HG03135 (cell line): Measurements from ENCODE around the gene KRTAP10-5.
"Not testable (repeated sequence)": the region's sequence is repeated elsewhere in the genome, so short reads cannot be mapped to it uniquely, and the experiment has no call there.

Experiments
- ATAC-seq: cut with Tn5 transposase; IDR thresholded peaks from one replicate; pipeline ENCODE4 v1.9.1; 2021; ENCODE audit warnings: mild to moderate bottlenecking, moderate library complexity; ENCODE audit not compliant: unreplicated experiment

KRTAP10-5 gene

DNA sequence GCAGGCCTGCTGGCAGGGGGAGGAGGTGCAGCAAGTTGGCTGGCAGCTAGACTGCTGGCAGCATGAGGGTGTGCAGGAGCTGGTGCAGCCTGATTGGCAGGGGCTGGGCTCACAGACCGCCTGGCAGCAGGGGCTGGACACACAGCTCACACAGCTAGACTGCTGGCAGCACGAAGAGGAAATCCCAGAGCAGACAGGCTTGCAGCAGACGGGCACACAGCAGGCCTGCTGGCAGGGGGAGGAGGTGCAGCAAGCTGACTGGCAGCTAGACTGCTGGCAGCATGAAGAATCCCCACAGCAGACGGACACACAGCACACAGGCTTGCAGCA, 11.4 kb upstream of the KRTAP10-5 start:
- ATAC-seq, result not testable (repeated sequence)

DNA sequence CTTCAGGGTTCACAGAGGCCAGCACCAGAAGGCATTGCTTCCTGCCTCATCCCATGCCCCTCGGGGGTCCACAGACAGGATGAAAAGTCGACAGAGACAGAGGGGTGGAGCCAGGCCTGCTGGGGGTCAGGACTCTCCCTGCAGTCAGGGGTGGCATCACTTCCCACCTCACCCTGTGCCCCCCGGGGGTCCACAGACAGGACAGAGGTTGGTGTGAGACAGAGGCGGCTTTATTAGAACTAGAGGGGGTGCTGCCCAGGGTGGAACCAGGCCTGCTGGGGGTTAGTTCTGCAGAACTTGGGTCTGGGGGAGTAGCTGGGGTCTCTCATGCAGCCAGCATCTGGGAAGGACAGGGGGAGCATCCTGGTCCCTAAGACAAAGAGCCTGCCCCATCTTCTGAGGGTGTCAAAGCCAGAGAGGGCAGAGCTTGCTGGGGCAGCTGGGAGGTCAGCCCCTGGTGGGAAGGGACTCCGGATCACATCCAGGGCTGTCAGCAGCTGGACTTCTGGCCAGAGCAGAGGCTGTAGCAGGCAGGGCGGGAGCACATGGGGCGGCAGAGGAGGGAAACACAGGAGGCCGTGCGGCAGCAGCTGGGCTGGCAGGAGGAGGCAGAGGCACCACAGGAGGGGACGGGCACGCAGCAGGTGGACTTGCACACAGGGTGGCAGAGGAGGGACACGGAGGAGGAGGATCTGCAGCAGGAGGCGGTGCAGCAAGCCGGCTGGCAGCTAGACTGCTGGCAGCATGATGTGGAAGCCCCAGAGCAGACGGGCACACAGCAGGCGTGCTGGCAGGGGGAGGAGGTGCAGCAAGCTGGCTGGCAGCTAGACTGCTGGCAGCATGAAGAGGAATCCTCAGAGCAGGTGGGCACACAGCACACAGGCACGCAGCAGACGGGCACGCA, 10.7 kb upstream of the KRTAP10-5 start:
- ATAC-seq, result not testable (repeated sequence)

DNA sequence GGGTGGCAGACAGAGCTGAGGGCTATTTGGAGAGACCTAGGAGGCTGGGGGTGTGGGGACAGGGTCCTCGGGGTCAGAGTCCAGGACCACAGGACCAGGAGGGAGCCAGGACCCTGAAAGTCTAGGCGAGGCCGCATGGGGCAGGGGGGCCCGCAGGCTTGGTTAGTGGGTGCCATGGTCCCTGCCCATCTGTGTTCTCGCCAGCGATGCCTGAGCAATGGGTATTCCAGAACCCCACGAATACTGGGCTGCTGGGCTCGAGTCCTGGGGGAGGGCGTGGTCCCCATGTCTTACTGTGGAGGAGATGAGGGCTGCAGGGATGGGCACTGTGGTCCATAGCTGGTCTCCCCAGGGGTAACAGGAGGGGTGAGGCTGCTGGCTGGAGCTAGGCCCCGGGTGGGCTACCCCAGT, 9.9 kb upstream of the KRTAP10-5 start:
- ATAC-seq, result no peak

DNA sequence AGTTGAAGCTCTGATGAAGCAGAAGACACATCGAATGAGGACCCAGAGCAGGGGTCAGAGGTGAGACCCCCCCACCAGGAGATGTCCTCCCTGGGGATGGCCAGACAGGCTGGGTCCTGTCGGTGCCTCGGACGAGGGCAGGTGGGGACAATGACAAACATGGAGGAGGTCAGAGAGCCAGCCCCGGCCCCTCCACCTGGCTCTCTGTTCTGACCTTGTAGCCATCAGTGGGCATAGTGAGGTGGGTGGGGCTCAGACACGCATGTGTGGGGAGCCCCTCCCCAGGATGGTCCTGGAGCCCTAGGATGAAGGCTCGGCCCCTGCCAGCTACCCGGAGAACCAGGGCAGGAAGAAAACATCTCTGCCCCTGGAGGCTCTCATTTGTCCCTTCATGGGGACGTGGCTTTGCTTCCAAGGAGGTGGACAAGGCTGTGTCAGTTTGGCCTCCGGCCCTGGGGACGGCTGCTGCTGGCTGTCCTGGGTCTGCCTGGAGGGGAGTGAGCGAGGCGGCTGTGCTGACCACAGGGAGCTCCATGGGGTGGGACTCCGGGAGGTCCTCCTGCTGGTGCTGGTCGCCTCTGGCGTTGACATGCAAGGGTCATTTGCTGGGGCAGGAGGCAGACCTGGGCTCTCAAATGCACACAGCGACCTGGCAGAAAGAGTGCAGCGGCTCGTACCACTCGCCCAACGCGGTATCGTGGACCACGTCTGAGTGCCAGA, 9.3 kb upstream of the KRTAP10-5 start:
- no peak for ATAC-seq

DNA sequence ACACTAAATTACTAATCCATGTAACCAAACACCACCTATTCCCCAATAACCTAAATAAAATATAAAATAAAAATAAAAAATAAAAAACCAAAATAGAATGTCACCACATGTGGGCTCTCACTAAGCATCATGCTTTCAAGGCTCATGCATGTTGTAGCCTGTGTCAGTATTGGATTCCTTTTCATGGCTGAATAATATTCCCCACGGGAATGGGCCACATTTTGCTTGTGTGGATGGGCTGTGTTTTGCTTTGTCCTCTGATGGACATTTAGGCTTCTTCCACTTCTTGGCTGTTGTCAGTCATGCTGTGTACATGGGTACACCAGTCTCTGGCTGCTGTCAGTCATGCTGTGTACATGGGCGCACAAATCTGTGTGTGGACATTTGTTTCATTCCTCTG, 8.7 kb upstream of the KRTAP10-5 start:
- ATAC-seq, result no peak

DNA sequence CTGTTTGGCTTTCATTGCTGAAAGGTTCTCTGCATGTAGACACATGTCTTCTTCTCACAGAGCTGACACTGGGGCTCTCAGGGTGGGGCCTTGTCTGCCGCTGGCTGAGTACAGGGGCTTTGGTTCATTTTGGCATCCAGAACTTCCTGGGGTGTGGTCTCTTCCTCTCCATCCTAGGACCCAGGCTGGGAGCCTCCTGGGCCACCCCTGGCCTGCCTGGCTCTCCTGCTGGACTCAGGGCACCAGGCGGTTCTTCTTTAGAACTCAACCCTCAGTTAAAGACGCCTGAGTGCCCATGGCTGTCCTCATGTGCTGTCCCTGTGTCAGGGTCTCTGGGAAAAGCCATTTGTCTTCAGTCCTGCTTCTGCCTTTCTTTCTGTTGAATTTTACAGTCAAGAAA, 5.5 kb upstream of the KRTAP10-5 start:
- ATAC-seq, result no peak

DNA sequence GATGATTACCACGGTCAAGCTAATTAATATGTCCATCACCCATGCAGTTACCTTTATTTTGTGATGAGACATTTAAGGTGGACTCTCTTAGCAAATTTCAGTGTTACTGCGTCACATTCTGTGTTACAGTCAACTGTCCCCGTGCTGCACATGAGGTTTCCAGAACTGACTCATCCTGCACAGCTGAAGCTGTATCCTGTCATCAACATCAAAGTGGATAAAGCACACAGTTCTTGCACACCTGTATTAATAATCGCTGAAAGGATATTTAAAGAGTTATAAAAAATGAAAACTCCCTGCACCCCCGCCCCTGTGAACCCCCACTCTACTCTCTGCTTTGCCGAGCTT, 3.4 kb upstream of the KRTAP10-5 start:
- ATAC-seq, result no peak

DNA sequence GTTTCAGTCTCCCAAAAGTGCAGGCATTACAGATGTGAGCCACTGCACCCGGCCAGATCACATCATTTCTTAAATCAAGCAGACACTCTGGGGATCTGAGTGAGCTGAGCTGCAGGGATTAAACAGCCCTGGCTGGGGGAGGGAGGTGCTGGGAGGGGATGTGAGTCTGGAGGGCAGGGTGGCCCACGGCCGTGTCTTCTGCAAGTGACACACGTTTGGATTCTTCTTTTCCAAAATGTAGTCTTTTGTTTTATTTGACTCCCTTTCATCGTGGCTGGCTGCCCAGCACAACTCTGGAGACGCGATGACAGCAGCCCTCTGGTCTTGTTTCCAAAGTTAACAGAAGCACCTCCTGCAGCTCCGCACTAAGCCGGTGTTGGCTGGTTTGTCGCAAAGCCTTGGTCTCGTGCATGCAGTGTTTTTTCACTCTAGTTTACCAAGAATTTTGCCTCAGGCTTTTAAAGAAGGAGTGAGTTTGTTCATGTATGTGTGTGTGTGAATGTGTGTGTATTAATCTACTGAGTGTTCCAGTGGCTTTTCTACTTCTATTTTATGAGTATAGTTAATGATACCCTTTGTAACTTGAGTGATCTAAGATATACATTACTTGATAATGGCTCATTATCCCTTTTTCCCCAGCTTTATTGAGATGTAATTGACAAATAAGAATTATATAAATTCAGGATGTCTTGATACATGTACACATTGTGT, 2.8 kb upstream of the KRTAP10-5 start:
- no peak for ATAC-seq

DNA sequence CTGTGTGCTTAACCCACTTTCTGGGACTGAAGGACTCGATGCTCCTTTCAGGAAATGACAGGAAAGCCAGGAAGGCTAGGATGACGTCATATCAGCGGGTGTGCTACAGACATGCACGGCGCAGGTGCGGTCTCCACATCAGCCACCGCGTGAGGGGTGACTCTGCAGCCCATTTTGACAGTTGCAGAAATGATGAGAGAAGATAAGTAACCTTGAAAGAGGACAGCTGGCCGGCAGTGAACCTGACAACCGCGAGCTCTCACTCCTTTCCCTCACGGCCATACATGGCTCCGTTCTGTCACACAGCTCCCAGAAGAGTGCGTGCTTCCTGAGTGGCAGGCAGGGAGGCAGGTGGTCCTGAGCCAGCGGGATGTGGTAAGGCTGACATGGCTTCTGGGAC, 1.7 kb upstream of the KRTAP10-5 start:
- ATAC-seq, result no peak

DNA sequence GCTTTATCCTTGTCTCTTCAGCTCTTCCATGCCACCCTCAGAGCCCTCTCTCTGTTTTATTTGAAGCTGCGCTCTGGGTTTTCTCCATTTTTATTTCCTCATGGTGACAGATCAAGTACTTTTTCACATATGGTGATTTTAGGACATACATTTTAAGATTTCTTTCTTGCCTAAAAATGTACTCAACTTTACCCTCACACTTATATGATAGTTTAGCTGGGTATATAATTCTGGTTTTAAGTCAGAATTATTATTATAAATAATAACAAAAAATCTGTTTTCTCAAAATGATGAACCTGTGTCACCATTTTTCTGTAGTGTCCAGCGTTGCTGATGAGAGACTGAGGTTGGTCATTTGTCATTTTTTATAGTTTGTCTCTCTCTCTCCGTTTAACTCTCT, 754 bp upstream of the KRTAP10-5 start:
- ATAC-seq, result no peak

DNA sequence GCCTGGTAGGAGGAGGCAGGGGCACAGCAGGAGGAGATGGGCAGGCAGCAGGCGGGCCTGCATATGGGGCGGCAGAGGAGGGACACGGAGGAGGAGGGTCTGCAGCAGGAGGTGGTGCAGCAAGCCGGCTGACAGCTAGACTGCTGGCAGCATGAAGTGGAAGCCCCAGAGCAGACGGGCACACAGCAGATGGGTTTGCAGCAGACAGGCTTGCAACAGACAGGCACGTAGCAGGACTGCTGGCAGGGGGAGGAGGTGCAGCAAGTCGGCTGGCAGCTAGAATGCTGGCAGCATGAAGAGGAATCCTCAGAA, 615 bp downstream of the KRTAP10-5 start:
- ATAC-seq, result no peak

DNA sequence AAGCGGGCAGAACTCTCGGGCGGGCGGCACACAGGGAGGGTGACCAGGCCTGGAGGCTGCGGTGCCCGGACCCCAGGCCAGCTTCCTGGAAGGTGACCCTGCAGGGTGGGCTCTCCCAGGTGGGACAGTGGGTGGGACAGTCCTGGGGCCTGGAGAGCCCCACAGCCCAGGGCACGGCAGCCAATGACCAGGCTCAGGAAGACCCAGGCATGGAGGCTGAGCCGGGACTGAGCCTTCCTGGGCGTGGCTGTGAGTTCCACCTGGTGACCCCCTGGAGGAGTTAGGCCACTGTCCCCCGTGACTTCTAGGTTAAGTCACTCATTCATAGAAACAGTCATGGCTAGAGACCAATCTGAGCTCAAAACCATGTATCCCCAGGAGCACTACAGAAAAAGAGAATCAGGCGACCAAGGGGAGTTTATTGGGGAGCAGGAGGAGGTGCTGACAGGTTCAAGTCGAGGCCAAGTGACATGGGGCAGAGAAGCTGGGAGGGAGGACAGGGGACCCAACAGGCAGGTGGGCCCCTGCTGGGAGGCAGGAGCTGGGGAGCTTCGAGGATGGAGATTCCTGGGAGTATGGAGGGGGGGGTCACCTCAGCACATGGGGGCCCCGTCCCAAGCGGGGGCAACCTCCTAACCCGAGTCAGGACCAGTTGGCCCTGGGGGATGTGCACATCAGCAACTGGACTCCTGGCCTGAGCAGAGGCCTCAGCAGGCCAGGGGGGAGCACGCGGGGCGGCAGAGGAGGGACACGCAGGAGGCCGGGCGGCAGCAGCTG, 1.2 kb downstream of the KRTAP10-5 start:
- no peak for ATAC-seq

DNA sequence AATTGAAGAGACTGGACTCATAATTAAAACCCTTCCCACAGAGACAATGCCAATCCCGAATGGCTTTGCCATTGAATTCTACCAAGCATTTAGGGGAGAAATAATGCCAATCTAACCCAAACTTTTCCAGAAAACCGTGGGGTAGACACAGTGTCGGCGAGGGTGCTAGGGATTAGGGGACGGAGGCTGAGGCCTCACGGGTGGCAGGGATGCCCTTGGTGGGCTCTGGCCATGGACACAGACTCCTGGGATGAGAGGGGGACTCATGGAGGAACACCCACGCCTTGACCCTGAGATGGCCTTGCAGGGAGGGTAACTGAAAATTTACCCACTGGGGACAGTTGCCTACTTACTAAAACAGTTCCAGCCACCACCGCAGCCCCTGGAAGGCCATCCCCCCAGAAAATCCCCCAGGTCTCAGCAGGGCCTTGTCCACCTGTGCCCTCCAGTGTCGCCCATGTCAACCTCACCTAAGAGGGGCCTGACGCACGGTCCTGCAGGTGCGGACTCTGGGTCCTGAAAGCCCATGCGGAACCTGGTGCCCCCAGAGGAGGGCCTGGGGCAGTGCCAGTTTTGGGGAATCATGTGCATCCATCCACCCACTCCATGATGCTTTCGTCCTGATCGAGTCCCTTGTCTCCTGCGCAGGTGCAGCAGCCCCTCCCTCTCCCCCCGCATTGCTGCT, 1.9 kb downstream of the KRTAP10-5 start:
- ATAC-seq, result no peak

DNA sequence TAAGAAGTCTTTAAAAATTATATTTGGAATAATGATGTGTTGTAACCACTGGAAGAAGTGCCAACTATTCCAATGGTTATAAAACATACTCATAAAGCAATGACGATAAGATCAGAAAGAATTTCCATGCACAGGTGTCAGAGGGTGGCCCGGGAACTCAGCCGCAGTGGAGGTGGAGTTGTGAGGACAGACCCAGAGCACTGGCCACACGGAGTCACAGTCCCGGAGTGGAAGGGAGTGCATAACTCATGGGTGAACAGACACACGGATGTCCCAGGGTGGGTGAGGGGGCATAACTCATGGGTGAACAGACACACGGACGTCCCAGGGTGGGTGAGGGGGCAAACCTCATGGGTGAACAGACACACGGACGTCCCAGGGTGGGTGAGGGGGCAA, 4.4 kb downstream of the KRTAP10-5 start:
- ATAC-seq, result no peak

DNA sequence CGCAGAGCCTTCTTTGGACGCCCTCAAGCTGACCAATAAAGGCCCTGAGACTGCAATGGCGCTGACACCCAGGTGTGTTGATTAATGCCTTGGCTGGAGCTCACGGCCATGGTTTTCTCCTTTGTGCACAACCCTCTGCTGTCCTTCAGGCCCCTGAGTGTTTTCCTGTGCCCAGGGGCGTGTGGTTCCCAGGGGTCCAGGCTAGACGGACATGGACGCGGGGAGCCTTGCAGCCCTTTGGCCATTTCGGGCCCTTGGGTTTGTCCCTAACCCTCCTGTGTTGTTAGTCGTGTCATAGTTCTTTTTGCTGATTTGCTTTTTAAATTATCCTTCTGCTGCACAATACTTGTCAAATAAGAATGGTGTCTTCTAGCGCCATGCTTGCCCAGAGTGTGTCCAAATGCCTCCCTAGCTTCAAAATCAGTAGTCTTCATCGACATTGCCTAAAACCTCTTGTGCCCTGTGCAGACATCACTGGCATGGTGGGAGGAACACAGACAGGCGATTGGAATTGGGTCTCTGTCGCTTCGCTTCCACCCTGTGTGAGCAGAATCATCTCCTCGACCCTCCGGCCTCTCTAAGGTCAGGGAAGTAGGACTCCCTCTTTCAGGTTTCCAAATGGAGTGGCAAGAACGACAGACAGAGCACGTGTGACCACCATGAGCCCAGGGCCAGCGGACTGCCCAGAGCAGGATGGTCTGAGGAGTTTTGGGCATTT, 4.9 kb downstream of the KRTAP10-5 start:
- ATAC-seq, result no peak

DNA sequence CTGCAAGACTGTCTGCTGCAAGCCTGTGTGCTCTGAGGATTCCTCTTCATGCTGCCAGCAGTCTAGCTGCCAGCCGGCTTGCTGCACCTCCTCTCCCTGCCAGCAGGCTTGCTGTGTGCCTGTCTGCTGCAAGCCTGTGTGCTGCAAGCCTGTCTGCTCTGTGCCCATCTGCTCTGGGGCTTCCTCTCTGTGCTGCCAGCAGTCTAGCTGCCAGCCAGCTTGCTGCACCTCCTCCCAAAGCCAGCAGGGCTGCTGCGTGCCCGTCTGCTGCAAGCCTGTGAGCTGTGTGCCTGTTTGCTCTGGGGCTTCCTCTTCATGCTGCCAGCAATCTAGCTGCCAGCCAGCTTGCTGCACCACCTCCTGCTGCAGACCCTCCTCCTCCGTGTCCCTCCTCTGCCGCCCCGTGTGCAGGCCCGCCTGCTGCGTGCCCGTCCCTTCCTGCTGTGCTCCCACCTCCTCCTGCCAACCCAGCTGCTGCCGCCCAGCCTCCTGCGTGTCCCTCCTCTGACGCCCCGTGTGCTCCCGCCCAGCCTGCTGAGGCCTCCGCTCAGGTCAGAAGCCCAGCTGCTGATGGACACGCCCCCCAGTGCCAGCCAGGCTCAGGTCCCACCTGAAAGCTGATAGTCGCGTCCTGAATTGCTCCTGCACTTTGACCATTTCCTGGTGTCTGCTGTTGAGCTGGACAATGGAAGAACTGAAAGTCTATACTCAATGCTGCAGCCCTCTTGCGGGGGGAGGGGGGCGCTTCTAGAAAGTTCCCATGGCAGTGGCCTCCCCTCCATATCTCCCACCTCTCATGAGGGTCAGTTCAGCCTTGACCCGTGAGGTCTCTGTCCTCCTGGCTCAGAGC, 5.7 kb downstream of the KRTAP10-5 start:
- no peak for ATAC-seq

DNA sequence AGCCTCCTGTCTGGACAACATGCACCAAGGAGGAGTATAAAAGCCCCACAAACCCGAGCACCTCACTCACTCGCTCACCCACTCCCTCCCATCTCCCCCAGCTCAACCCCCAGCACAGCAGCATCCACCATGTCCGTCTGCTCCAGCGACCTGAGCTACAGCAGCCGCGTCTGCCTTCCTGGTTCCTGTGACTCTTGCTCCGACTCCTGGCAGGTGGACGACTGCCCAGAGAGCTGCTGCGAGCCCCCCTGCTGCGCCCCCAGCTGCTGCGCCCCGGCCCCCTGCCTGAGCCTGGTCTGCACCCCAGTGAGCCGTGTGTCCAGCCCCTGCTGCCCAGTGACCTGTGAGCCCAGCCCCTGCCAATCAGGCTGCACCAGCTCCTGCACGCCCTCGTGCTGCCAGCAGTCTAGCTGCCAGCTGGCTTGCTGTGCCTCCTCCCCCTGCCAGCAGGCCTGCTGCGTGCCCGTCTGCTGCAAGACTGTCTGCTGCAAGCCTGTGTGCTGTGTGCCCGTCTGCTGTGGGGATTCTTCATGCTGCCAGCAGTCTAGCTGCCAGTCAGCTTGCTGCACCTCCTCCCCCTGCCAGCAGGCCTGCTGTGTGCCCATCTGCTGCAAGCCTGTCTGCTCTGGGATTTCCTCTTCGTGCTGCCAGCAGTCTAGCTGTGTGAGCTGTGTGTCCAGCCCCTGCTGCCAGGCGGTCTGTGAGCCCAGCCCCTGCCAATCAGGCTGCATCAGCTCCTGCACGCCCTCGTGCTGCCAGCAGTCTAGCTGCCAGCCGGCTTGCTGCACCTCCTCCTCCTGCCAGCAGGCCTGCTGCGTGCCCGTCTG, 6.6 kb downstream of the KRTAP10-5 start, which contains the start of gene KRTAP10-4:
KRTAP10-4 (plus strand) TSS at position 100 of the 827 bp plus-strand sequence; CDS start at position 130, 30 bp downstream.
- not testable (repeated sequence) for ATAC-seq

DNA sequence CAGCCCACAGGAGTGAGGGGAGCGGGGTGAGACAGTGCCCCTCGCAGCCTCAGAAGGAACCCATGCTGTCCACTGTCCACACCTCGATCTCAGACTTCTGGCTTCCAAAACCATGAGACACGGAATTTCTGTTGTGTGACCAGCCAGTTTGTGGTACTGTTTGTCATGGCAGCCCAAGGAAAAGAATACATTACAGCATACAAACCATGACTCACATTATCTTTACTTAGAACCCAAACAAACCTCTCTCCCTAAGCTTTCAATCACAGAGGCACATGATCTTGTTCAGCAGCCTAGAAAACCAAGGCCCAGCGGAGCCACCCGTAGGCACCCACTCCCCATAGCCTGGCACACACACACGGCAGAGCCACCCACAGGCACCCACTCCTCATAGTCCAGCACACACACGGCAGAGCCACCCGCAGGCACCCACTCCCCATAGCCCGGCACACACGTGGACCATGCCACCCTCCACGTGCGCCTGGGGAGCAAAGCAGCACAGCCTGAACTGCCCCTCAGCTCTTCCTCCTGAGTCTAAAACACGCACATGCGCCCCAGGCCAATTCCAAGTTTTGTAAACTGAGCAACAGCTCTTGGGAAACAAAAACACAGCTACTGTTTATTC, 7.3 kb downstream of the KRTAP10-5 start:
- ATAC-seq, result no peak
